IPS-20b (cell line): ENCODE data around the gene CEMIP2.
"Not testable (repeated sequence)": the region's sequence is repeated elsewhere in the genome, so short reads cannot be mapped to it uniquely, and the experiment has no call there.

Experiments used
- H3K27ac ChIP-seq: one replicate; pipeline ENCODE4 v1.5.1; 2013; ENCODE audit warnings: low read length
- H3K27me3 ChIP-seq: 2 replicates; pipeline ENCODE4 v1.6.1; 2013; ENCODE audit warnings: mild to moderate bottlenecking, low read length, inconsistent platforms; ENCODE audit not compliant: insufficient read depth
- H3K36me3 ChIP-seq: 2 replicates; pipeline ENCODE4 v1.6.1; 2013; ENCODE audit warnings: low read depth, mild to moderate bottlenecking, inconsistent platforms, low read length, moderate library complexity; ENCODE audit not compliant: insufficient read depth
- H3K4me1 ChIP-seq: 2 replicates; pipeline ENCODE4 v1.6.1; 2013; ENCODE audit warnings: mild to moderate bottlenecking, control low read depth, inconsistent platforms, low read length, moderate library complexity; ENCODE audit not compliant: insufficient read depth
- H3K4me3 ChIP-seq: 2 replicates; pipeline ENCODE4 v1.5.1; 2013; ENCODE audit warnings: mild to moderate bottlenecking, low read length, inconsistent platforms
- H3K9ac ChIP-seq: 2 replicates; pipeline ENCODE4 v1.6.1; 2013; ENCODE audit warnings: low read depth, mild to moderate bottlenecking, inconsistent platforms, low read length, moderate library complexity
- H3K9me3 ChIP-seq: 2 replicates; pipeline ENCODE4 v1.6.1; 2013; ENCODE audit warnings: mild to moderate bottlenecking, low read depth, low read length, inconsistent platforms; ENCODE audit not compliant: insufficient read depth

Gene CEMIP2

DNA sequence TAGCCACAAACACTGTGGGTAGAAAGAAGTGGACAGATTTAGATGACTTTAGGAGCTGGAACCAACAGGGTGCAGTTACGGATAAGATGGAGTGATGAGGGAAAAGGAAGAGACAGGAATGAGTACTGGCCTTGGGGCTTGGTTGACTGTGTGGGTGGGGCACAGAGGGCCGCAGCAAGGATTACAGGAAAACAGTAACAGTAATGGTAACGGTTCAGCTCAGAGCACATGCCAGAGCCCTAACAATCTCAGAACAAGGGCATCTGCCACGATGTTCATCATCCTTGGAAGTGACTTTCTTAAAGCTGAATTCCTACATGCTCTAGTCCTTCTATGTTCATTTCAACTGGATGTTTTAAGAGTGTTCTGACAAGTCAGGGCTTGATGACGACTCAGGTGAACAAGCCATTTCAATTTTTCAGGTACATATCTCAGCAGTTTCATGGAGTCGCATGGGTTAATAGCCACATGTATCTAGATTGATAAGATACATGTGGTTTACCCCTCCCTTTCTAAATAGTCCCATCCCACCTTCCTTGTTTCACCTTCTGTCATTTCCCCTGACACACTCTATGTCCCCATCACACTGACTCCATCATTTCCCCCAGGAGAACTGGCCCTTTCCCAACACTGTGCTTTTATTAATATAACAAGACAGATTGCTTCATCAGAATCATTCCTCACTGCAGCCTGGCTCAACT lies 65.0 kb downstream of the CEMIP2 start:
- H3K27ac ChIP-seq = no peak overlapping the region
- H3K9ac ChIP-seq = no peak overlapping the region
- no peak overlapping the region for H3K4me3 ChIP-seq
- H3K36me3 ChIP-seq = peaks cover 88% of the 10 kb centered on the region
- no peaks in the 10 kb centered on the region for H3K4me1 ChIP-seq
- no peaks in the 10 kb centered on the region for H3K27me3 ChIP-seq
- no peaks in the 10 kb centered on the region for H3K9me3 ChIP-seq

- H3K4me3 ChIP-seq = no peak overlapping the region
- H3K36me3 ChIP-seq = peaks cover 94% of the 10 kb centered on the region
- no peaks in the 10 kb centered on the region for H3K4me1 ChIP-seq
- H3K27me3 ChIP-seq = no peaks in the 10 kb centered on the region
- no peaks in the 10 kb centered on the region for H3K9me3 ChIP-seq
- no peak overlapping the region for H3K9ac ChIP-seq
- H3K27ac ChIP-seq = no peak overlapping the region
Observed at GRCh38 chr9:71697882-71698281, 70.4 kb downstream of the CEMIP2 start.

- Histone ChIP-seq H3K4me3 (no peak overlapping the region), H3K9me3 (no peaks in the 10 kb centered on the region), H3K27me3 (no peaks in the 10 kb centered on the region), H3K36me3 (peaks cover 95% of the 10 kb centered on the region), H3K4me1 (no peaks in the 10 kb centered on the region), H3K27ac (no peak overlapping the region), H3K9ac (no peak overlapping the region)
Observed at GRCh38 chr9:71694332-71694731, 74.0 kb downstream of the CEMIP2 start.

DNA sequence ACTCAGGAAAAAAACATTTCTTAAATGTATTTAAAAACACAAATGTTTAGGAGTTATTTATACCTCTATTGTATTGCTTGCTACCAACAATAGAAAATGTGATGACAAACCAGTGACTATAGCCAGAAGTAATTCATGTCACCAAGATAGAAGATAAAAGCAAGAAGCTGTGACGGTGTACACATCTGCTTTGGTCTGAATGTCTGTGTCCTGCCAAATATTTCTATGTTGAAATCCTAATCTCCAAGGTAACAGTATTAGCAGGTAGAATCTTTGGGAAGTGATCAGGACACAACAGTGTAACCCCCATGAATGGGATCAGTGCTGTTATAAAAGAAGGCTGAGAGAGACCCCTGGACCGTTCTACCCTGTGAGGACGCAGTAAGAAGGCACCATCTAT lies 74.7 kb downstream of the CEMIP2 start:
- H3K4me1 ChIP-seq = no peaks in the 10 kb centered on the region
- no peak overlapping the region for H3K4me3 ChIP-seq
- H3K36me3 ChIP-seq = peaks cover 95% of the 10 kb centered on the region
- H3K27me3 ChIP-seq = no peaks in the 10 kb centered on the region
- H3K9ac ChIP-seq = no peak overlapping the region
- H3K9me3 ChIP-seq = no peaks in the 10 kb centered on the region
- no peak overlapping the region for H3K27ac ChIP-seq

DNA sequence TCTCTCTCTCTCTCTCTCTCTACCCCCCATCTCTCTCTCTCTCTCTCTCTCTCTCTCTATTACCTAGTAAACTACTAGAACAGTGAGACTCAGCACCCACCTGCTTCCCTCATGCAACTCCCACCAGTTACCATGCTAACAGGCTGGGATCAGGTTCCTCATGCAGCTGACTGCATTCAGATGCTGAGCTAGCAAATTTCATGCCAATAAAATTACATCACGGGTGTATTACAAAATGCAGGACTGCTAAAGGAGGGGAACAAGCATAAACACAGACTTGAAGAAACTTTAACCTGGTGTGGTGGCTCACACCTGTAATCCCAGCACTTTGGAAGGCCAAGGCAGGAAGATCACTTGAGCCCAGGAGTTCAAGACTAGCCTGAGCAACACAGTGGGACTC lies 76.0 kb downstream of the CEMIP2 start:
- peaks cover 95% of the 10 kb centered on the region for H3K36me3 ChIP-seq
- no peak overlapping the region for H3K27ac ChIP-seq
- no peaks in the 10 kb centered on the region for H3K4me1 ChIP-seq

DNA sequence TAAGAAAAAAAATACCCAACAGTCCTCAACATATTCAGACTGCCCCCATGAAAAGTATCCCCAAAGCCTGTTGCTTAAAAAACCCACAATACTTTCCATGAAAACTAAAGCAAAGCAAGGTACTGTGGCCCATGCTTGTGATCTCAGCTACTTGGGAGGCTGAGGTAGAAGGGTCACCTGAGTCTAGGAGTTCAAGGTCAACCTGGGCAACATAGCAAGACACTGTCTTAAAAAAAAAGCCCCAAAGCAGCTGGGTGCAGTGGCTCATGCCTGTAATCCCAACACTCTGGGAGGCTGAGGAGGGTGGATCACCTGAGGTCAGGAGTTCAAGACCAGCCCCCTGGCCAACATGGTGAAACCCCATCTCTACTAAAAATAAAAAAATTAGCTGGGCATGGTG lies 76.7 kb downstream of the CEMIP2 start:
- H3K27ac ChIP-seq, H3K4me1 ChIP-seq, H3K9me3 ChIP-seq, H3K9ac ChIP-seq, H3K27me3 ChIP-seq, H3K4me3 ChIP-seq: not testable (repeated sequence)
- H3K36me3 ChIP-seq = peaks cover 95% of the 10 kb centered on the region

More for the DNA sequence above, 76.0 kb downstream of the CEMIP2 start:
- H3K4me3 ChIP-seq = no peak overlapping the region
- H3K9me3 ChIP-seq = no peaks in the 10 kb centered on the region
- H3K9ac ChIP-seq = no peak overlapping the region
- no peaks in the 10 kb centered on the region for H3K27me3 ChIP-seq

GRCh38 chr9:71690689-71691435 lies 77.5 kb downstream of the CEMIP2 start:
- H3K27ac ChIP-seq = no peak overlapping the region
- peaks cover 4% of the 10 kb centered on the region; the same call in 1 of the 2 replicates for H3K4me1 ChIP-seq
- H3K4me3 ChIP-seq = no peak overlapping the region
- no peaks in the 10 kb centered on the region for H3K9me3 ChIP-seq
- H3K36me3 ChIP-seq = peaks cover 95% of the 10 kb centered on the region
- H3K9ac ChIP-seq = no peak overlapping the region
- H3K27me3 ChIP-seq = no peaks in the 10 kb centered on the region

DNA sequence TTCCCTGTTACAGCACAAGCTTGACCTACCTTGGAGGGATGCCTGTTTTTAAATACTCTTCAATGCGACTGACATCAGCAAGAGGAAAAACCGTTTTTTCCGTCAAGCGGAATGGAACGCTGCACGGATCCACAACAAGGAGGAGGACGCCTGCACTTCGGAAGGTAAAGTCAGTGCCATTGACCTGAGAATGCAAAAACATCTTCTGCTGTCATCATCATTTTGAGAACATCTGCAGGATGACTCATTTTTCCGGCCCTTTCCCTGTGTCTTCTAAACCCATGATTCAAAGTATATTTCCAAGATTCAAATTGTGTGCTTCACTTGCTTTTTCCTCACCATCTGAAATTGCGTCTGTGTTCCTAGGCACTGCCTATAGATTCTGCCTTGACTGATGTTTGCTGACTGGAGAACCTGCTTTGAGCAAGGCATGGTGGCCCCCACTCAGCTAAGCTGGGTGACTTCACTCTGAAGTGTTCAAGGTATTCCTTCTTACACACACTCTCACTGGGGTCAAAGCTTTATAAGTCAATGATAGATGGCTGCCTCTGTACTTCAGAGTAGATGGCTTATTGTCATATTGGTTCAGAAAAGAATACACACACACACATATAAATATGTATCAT lies 78.1 kb downstream of the CEMIP2 start:
- Histone ChIP-seq H3K4me1 (peaks cover 9% of the 10 kb centered on the region; the same call in 1 of the 2 replicates), H3K9ac (no peak overlapping the region), H3K36me3 (peaks cover 96% of the 10 kb centered on the region), H3K4me3 (no peak overlapping the region), H3K27me3 (no peaks in the 10 kb centered on the region), H3K9me3 (no peaks in the 10 kb centered on the region), H3K27ac (no peak overlapping the region)

GRCh38 chr9:71687676-71688075 lies 80.6 kb downstream of the CEMIP2 start:
- Histone ChIP-seq H3K9ac (no peak overlapping the region), H3K4me1 (peaks cover 25% of the 10 kb centered on the region; the same call in 1 of the 2 replicates), H3K27ac (no peak overlapping the region), H3K27me3 (no peaks in the 10 kb centered on the region), H3K4me3 (no peak overlapping the region), H3K36me3 (peaks cover 81% of the 10 kb centered on the region), H3K9me3 (no peaks in the 10 kb centered on the region)

GRCh38 chr9:71685988-71686387 lies 82.3 kb downstream of the CEMIP2 start:
- no peaks in the 10 kb centered on the region for H3K27me3 ChIP-seq
- H3K9ac ChIP-seq = no peak overlapping the region
- H3K36me3 ChIP-seq = peaks cover 65% of the 10 kb centered on the region
- H3K9me3 ChIP-seq = no peaks in the 10 kb centered on the region
- H3K27ac ChIP-seq = no peak overlapping the region
- peaks cover 29% of the 10 kb centered on the region for H3K4me1 ChIP-seq
- no peak overlapping the region for H3K4me3 ChIP-seq

- H3K4me1 ChIP-seq = peaks cover 29% of the 10 kb centered on the region
- no peak overlapping the region for H3K9ac ChIP-seq
- H3K9me3 ChIP-seq = no peaks in the 10 kb centered on the region
- no peak overlapping the region for H3K4me3 ChIP-seq
- peaks cover 59% of the 10 kb centered on the region for H3K36me3 ChIP-seq
- no peaks in the 10 kb centered on the region for H3K27me3 ChIP-seq
- no peak overlapping the region for H3K27ac ChIP-seq
Observed at GRCh38 chr9:71685394-71685793, 82.9 kb downstream of the CEMIP2 start.

GRCh38 chr9:71684566-71684965 lies 83.7 kb downstream of the CEMIP2 start:
- Histone ChIP-seq H3K27me3 (no peaks in the 10 kb centered on the region), H3K27ac (no peak overlapping the region), H3K4me1 (peaks cover 29% of the 10 kb centered on the region), H3K9me3 (no peaks in the 10 kb centered on the region), H3K9ac (peak overlapping the region; percentile 56; the same call in 1 of the 2 replicates), H3K36me3 (peaks cover 51% of the 10 kb centered on the region), H3K4me3 (no peak overlapping the region)
